Measurements from ENCODE around the gene PRAMEF17.
"Not testable (repeated sequence)": the region's sequence is repeated elsewhere in the genome, so short reads cannot be mapped to it uniquely, and the experiment has no call there.

PRAMEF17 gene

GRCh38 chr1:13389332-13389731 lies at the start of gene PRAMEF17:
TSS of gene PRAMEF17 (plus strand) at chr1:13389632. CDS start at chr1:13389658, 26 bp downstream.
- H3K27me3 ChIP-seq (ENCODE audit: control insufficient read depth, insufficient read depth, low read length); H3K27ac ChIP-seq (ENCODE audit: low read length); H3K4me1 ChIP-seq (ENCODE audit: control insufficient read depth, low read depth, low read length); H3K4me3 ChIP-seq (ENCODE audit: low read length); H3K9ac ChIP-seq (ENCODE audit: low read length); H3K36me3 ChIP-seq (ENCODE audit: control insufficient read depth, low read depth, low read length): not testable (repeated sequence)
- H3K9me3 ChIP-seq (ENCODE audit: control insufficient read depth, low read depth, low read length) = peaks cover 19% of the 10 kb centered on the region

- not testable (repeated sequence) for H3K9me3 ChIP-seq (ENCODE audit: control insufficient read depth, low read depth, low read length); H3K4me3 ChIP-seq (ENCODE audit: low read length); H3K36me3 ChIP-seq (ENCODE audit: control insufficient read depth, low read depth, low read length); H3K27me3 ChIP-seq (ENCODE audit: control insufficient read depth, insufficient read depth, low read length); H3K27ac ChIP-seq (ENCODE audit: low read length); H3K4me1 ChIP-seq (ENCODE audit: control insufficient read depth, low read depth, low read length); H3K9ac ChIP-seq (ENCODE audit: low read length)
These were observed 46.9 kb upstream of the PRAMEF17 start for GRCh38 chr1:13342496-13342895.

- not testable (repeated sequence) for H3K4me3 ChIP-seq (ENCODE audit: low read length); H3K4me1 ChIP-seq (ENCODE audit: control insufficient read depth, low read depth, low read length); H3K36me3 ChIP-seq (ENCODE audit: control insufficient read depth, low read depth, low read length); H3K9ac ChIP-seq (ENCODE audit: low read length); H3K27ac ChIP-seq (ENCODE audit: low read length); H3K27me3 ChIP-seq (ENCODE audit: control insufficient read depth, insufficient read depth, low read length); H3K9me3 ChIP-seq (ENCODE audit: control insufficient read depth, low read depth, low read length)
These were observed 42.4 kb upstream of the PRAMEF17 start, which contains the start of gene PRAMEF14 for GRCh38 chr1:13347034-13347433. TSS of gene PRAMEF14 (minus strand) at chr1:13347134. CDS start at chr1:13345314, 1,820 bp downstream.

GRCh38 chr1:13353476-13353875 lies 36.0 kb upstream of the PRAMEF17 start:
- H3K36me3 ChIP-seq (ENCODE audit: control insufficient read depth, low read depth, low read length); H3K9me3 ChIP-seq (ENCODE audit: control insufficient read depth, low read depth, low read length); H3K4me3 ChIP-seq (ENCODE audit: low read length); H3K9ac ChIP-seq (ENCODE audit: low read length); H3K27ac ChIP-seq (ENCODE audit: low read length); H3K4me1 ChIP-seq (ENCODE audit: control insufficient read depth, low read depth, low read length); H3K27me3 ChIP-seq (ENCODE audit: control insufficient read depth, insufficient read depth, low read length): not testable (repeated sequence)

GRCh38 chr1:13354475-13354874 lies 35.0 kb upstream of the PRAMEF17 start:
- H3K4me1 ChIP-seq (ENCODE audit: control insufficient read depth, low read depth, low read length); H3K36me3 ChIP-seq (ENCODE audit: control insufficient read depth, low read depth, low read length); H3K9ac ChIP-seq (ENCODE audit: low read length); H3K27ac ChIP-seq (ENCODE audit: low read length); H3K9me3 ChIP-seq (ENCODE audit: control insufficient read depth, low read depth, low read length); H3K27me3 ChIP-seq (ENCODE audit: control insufficient read depth, insufficient read depth, low read length); H3K4me3 ChIP-seq (ENCODE audit: low read length): not testable (repeated sequence)

GRCh38 chr1:13356774-13357173 lies 32.7 kb upstream of the PRAMEF17 start:
- not testable (repeated sequence) for H3K27me3 ChIP-seq (ENCODE audit: control insufficient read depth, insufficient read depth, low read length); H3K27ac ChIP-seq (ENCODE audit: low read length); H3K4me1 ChIP-seq (ENCODE audit: control insufficient read depth, low read depth, low read length); H3K4me3 ChIP-seq (ENCODE audit: low read length); H3K9ac ChIP-seq (ENCODE audit: low read length); H3K36me3 ChIP-seq (ENCODE audit: control insufficient read depth, low read depth, low read length); H3K9me3 ChIP-seq (ENCODE audit: control insufficient read depth, low read depth, low read length)

- H3K9ac ChIP-seq (ENCODE audit: low read length); H3K27ac ChIP-seq (ENCODE audit: low read length); H3K9me3 ChIP-seq (ENCODE audit: control insufficient read depth, low read depth, low read length); H3K27me3 ChIP-seq (ENCODE audit: control insufficient read depth, insufficient read depth, low read length); H3K36me3 ChIP-seq (ENCODE audit: control insufficient read depth, low read depth, low read length); H3K4me3 ChIP-seq (ENCODE audit: low read length); H3K4me1 ChIP-seq (ENCODE audit: control insufficient read depth, low read depth, low read length): not testable (repeated sequence)
These were observed 27.1 kb upstream of the PRAMEF17 start for GRCh38 chr1:13362364-13362763.

- H3K4me3 ChIP-seq (ENCODE audit: low read length); H3K36me3 ChIP-seq (ENCODE audit: control insufficient read depth, low read depth, low read length); H3K27ac ChIP-seq (ENCODE audit: low read length); H3K4me1 ChIP-seq (ENCODE audit: control insufficient read depth, low read depth, low read length); H3K9ac ChIP-seq (ENCODE audit: low read length); H3K27me3 ChIP-seq (ENCODE audit: control insufficient read depth, insufficient read depth, low read length): not testable (repeated sequence)
- peaks cover 12% of the 10 kb centered on the region for H3K9me3 ChIP-seq (ENCODE audit: control insufficient read depth, low read depth, low read length)
These were observed 24.5 kb upstream of the PRAMEF17 start for GRCh38 chr1:13364928-13365327.

- H3K4me3 ChIP-seq (ENCODE audit: low read length); H3K4me1 ChIP-seq (ENCODE audit: control insufficient read depth, low read depth, low read length); H3K27me3 ChIP-seq (ENCODE audit: control insufficient read depth, insufficient read depth, low read length); H3K27ac ChIP-seq (ENCODE audit: low read length); H3K9ac ChIP-seq (ENCODE audit: low read length); H3K36me3 ChIP-seq (ENCODE audit: control insufficient read depth, low read depth, low read length): not testable (repeated sequence)
- peaks cover 15% of the 10 kb centered on the region for H3K9me3 ChIP-seq (ENCODE audit: control insufficient read depth, low read depth, low read length)
These were observed 22.9 kb upstream of the PRAMEF17 start for GRCh38 chr1:13366536-13366935.

- H3K4me1 ChIP-seq (ENCODE audit: control insufficient read depth, low read depth, low read length); H3K4me3 ChIP-seq (ENCODE audit: low read length); H3K36me3 ChIP-seq (ENCODE audit: control insufficient read depth, low read depth, low read length); H3K9ac ChIP-seq (ENCODE audit: low read length); H3K27ac ChIP-seq (ENCODE audit: low read length); H3K27me3 ChIP-seq (ENCODE audit: control insufficient read depth, insufficient read depth, low read length): not testable (repeated sequence)
- H3K9me3 ChIP-seq (ENCODE audit: control insufficient read depth, low read depth, low read length) = peaks cover 18% of the 10 kb centered on the region
These were observed 20.9 kb upstream of the PRAMEF17 start for GRCh38 chr1:13368544-13368943.

- H3K27ac ChIP-seq (ENCODE audit: low read length); H3K4me1 ChIP-seq (ENCODE audit: control insufficient read depth, low read depth, low read length); H3K36me3 ChIP-seq (ENCODE audit: control insufficient read depth, low read depth, low read length); H3K27me3 ChIP-seq (ENCODE audit: control insufficient read depth, insufficient read depth, low read length); H3K9ac ChIP-seq (ENCODE audit: low read length); H3K4me3 ChIP-seq (ENCODE audit: low read length): not testable (repeated sequence)
- H3K9me3 ChIP-seq (ENCODE audit: control insufficient read depth, low read depth, low read length) = peaks cover 42% of the 10 kb centered on the region
These were observed 10.4 kb upstream of the PRAMEF17 start for GRCh38 chr1:13378983-13379382.

- not testable (repeated sequence) for H3K36me3 ChIP-seq (ENCODE audit: control insufficient read depth, low read depth, low read length); H3K27me3 ChIP-seq (ENCODE audit: control insufficient read depth, insufficient read depth, low read length); H3K27ac ChIP-seq (ENCODE audit: low read length); H3K4me1 ChIP-seq (ENCODE audit: control insufficient read depth, low read depth, low read length); H3K9ac ChIP-seq (ENCODE audit: low read length); H3K4me3 ChIP-seq (ENCODE audit: low read length)
- peaks cover 32% of the 10 kb centered on the region for H3K9me3 ChIP-seq (ENCODE audit: control insufficient read depth, low read depth, low read length)
These were observed 9.1 kb upstream of the PRAMEF17 start for GRCh38 chr1:13380380-13380779.

GRCh38 chr1:13393004-13393403 lies 3.6 kb downstream of the PRAMEF17 start:
- not testable (repeated sequence) for H3K4me1 ChIP-seq (ENCODE audit: control insufficient read depth, low read depth, low read length); H3K9ac ChIP-seq (ENCODE audit: low read length)

More at GRCh38 chr1:13393004-13393403, 3.6 kb downstream of the PRAMEF17 start:
- not testable (repeated sequence) for H3K27ac ChIP-seq (ENCODE audit: low read length); H3K36me3 ChIP-seq (ENCODE audit: control insufficient read depth, low read depth, low read length); H3K27me3 ChIP-seq (ENCODE audit: control insufficient read depth, insufficient read depth, low read length); H3K4me3 ChIP-seq (ENCODE audit: low read length)
- H3K9me3 ChIP-seq (ENCODE audit: control insufficient read depth, low read depth, low read length) = peaks cover 28% of the 10 kb centered on the region
